ENCODE results near the gene SELENON. TPM values are rescaled to one million over a fixed set of nuclear protein-coding genes. Genes with fewer than 3 reads are reported as not detected.

Gene SELENON
- polyA plus RNA-seq, 2 of the 4 experiments (the other 2 are of a cell fraction): 16.6 to 41.1 TPM

DNA sequence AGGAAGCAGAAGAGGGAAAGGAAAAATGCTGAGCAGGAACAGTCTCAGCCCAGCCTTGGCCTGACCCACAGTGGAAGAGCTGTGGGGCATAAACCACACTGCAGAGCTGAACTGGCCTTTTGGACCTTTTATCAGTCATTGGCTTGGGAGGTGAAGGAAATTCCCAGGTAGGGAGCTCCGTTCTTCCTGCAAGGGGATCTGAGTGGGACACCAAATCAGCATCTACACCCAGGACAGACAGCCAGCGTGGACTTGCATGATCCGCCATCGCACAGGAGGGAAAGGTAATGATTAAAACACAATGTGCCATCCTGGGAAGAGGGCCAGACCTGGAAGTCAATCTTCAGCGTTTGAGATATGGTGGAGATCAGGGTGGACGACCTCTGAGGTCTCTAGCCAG lies 18.6 kb downstream of the SELENON start:
- POLR2A ChIA-PET: no interaction called here
- Histone ChIP-seq H3K27ac (peak overlapping the region; percentile 89; a peak in 4 of 6 replicates), H3K9me3 (no peaks in the 10 kb centered on the region), H3K4me2 (peak overlapping the region; percentile 83), H3K4me1 (peaks cover 13% of the 10 kb centered on the region), H3K4me3 (peak overlapping the region; percentile 81; the same call in 1 of the 3 replicates)
- 74% methylated on average over 5 of the region's 6 CpGs for WGBS (ENCODE audit: missing lambda C conversion rate)
- no peak for ATAC-seq
- CTCF ChIA-PET: interaction anchor here (1.0 to 1.7 kb wide), 2 partner anchors 76 to 180 kb away, joined by 3 to 7 read pairs; no protein-coding TSS in a partner anchor
- FAIRE-seq: no peak
- no peak for DNase-seq (ENCODE audit: low read depth in 1 of 2, low spot score in 1 of 2)
- TF ChIP-seq EHMT2 (IDR thresholded peaks at IDR 0.05; ENCODE audit: low read depth): no peak
- no peak for TF ChIP-seq ATOH8 (CRISPR knock-in tag; IDR thresholded peaks at IDR 0.05; ENCODE audit: low read depth)
- TF ChIP-seq, protein P1, sequence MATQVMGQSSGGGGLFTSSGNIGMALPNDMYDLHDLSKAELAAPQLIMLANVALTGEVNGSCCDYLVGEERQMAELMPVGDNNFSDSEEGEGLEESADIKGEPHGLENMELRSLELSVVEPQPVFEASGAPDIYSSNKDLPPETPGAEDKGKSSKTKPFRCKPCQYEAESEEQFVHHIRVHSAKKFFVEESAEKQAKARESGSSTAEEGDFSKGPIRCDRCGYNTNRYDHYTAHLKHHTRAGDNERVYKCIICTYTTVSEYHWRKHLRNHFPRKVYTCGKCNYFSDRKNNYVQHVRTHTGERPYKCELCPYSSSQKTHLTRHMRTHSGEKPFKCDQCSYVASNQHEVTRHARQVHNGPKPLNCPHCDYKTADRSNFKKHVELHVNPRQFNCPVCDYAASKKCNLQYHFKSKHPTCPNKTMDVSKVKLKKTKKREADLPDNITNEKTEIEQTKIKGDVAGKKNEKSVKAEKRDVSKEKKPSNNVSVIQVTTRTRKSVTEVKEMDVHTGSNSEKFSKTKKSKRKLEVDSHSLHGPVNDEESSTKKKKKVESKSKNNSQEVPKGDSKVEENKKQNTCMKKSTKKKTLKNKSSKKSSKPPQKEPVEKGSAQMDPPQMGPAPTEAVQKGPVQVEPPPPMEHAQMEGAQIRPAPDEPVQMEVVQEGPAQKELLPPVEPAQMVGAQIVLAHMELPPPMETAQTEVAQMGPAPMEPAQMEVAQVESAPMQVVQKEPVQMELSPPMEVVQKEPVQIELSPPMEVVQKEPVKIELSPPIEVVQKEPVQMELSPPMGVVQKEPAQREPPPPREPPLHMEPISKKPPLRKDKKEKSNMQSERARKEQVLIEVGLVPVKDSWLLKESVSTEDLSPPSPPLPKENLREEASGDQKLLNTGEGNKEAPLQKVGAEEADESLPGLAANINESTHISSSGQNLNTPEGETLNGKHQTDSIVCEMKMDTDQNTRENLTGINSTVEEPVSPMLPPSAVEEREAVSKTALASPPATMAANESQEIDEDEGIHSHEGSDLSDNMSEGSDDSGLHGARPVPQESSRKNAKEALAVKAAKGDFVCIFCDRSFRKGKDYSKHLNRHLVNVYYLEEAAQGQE (IDR thresholded peaks at IDR 0.05): no peak
- TF ChIP-seq BHLHE40 (IDR thresholded peaks at IDR 0.05; ENCODE audit: low read depth, low read length): no peak

GRCh38 chr1:25819491-25820246 lies 19.7 kb downstream of the SELENON start, which contains the start of gene MTFR1L:
MTFR1L (plus strand) TSS chr1:25819954; CDS start chr1:25823105, 3,151 bp downstream.
- Histone ChIP-seq H3K4me3 (peak within 1 kb of the TSS; percentile 81), H3K4me2 (peak within 1 kb of the TSS; percentile 83), H3K9me3 (no peaks in the 10 kb centered on the region), H3K27ac (peak within 1 kb of the TSS; percentile 89), H3K4me1 (peaks cover 13% of the 10 kb centered on the region)
- ChIA-PET CTCF (interaction anchor here (0.6 to 1.7 kb wide), 6 partner anchors 9 to 75 kb away, joined by 3 to 7 read pairs (median 4); no protein-coding TSS in a partner anchor), POLR2A (interaction anchor here (0.5 to 1.3 kb wide), 6 partner anchors 10 to 1444 kb away, joined by 3 to 4 read pairs (median 3); partner anchors contain the start of gene RSRP1)
- peak; percentile 68 to 86 for DNase-seq (ENCODE audit: low read depth in 1 of 2, low spot score in 1 of 2)
- WGBS (ENCODE audit: missing lambda C conversion rate): 6% methylated on average over 9 of the region's 64 CpGs
- no peak for FAIRE-seq
- ATAC-seq: peak; percentile 86 to 95
- TF ChIP-seq TFCP2L1 (CRISPR knock-in tag; IDR thresholded peaks at IDR 0.05): no peak
- no peak for TF ChIP-seq MAFK (IDR thresholded peaks at IDR 0.05; ENCODE audit: partially characterized antibody)
- TF ChIP-seq POLR2AphosphoS2 (conservative IDR thresholded peaks at IDR 0.05; ENCODE audit: low read length): no peak
- TF ChIP-seq, protein P2, sequence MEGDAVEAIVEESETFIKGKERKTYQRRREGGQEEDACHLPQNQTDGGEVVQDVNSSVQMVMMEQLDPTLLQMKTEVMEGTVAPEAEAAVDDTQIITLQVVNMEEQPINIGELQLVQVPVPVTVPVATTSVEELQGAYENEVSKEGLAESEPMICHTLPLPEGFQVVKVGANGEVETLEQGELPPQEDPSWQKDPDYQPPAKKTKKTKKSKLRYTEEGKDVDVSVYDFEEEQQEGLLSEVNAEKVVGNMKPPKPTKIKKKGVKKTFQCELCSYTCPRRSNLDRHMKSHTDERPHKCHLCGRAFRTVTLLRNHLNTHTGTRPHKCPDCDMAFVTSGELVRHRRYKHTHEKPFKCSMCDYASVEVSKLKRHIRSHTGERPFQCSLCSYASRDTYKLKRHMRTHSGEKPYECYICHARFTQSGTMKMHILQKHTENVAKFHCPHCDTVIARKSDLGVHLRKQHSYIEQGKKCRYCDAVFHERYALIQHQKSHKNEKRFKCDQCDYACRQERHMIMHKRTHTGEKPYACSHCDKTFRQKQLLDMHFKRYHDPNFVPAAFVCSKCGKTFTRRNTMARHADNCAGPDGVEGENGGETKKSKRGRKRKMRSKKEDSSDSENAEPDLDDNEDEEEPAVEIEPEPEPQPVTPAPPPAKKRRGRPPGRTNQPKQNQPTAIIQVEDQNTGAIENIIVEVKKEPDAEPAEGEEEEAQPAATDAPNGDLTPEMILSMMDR (IDR thresholded peaks at IDR 0.05): no peak
- TF ChIP-seq MYC (IDR thresholded peaks at IDR 0.05; ENCODE audit: borderline replicate concordance, low read length): no peak
- no peak for TF ChIP-seq JUNB (IDR thresholded peaks at IDR 0.05)
- TF ChIP-seq, protein P3, sequence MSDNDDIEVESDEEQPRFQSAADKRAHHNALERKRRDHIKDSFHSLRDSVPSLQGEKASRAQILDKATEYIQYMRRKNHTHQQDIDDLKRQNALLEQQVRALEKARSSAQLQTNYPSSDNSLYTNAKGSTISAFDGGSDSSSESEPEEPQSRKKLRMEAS (IDR thresholded peaks at IDR 0.05): peak; percentile 45
- no peak; the same call in 1 of the 2 replicates for TF ChIP-seq PHF8 (IDR thresholded peaks at IDR 0.05; ENCODE audit: borderline replicate concordance, low read depth)
- no peak for TF ChIP-seq MAZ (IDR thresholded peaks at IDR 0.05; ENCODE audit: borderline replicate concordance, low read depth, low read length)
- TF ChIP-seq JUN (IDR thresholded peaks at IDR 0.05): peak in 1 of 2 experiments; percentile 7; a peak in 1 of 5 replicates
- TF ChIP-seq RNF2 (IDR thresholded peaks at IDR 0.05; ENCODE audit: borderline replicate concordance, low read depth): no peak
- no peak for TF ChIP-seq KDM5A (IDR thresholded peaks at IDR 0.05)
- TF ChIP-seq FOXS1 (CRISPR knock-in tag; IDR thresholded peaks at IDR 0.05): no peak
- TF ChIP-seq EHMT2 (IDR thresholded peaks at IDR 0.05; ENCODE audit: low read depth): no peak
- no peak for TF ChIP-seq NFE2L2 (conservative IDR thresholded peaks at IDR 0.05; ENCODE audit: low read length)
- no peak for TF ChIP-seq SMC3 (IDR thresholded peaks at IDR 0.05)
- no peak for TF ChIP-seq EHF (CRISPR knock-in tag; IDR thresholded peaks at IDR 0.05)
- TF ChIP-seq, protein P4, sequence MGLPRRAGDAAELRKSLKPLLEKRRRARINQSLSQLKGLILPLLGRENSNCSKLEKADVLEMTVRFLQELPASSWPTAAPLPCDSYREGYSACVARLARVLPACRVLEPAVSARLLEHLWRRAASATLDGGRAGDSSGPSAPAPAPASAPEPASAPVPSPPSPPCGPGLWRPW (IDR thresholded peaks at IDR 0.05): no peak
- TF ChIP-seq GATA3 (IDR thresholded peaks at IDR 0.05; ENCODE audit: borderline replicate concordance): no peak
- no peak for TF ChIP-seq HMGXB4 (CRISPR knock-in tag; IDR thresholded peaks at IDR 0.05; ENCODE audit: borderline replicate concordance)
- TF ChIP-seq FOSB (CRISPR knock-in tag; IDR thresholded peaks at IDR 0.05): no peak
- TF ChIP-seq BCL3 (IDR thresholded peaks at IDR 0.05): peak; percentile 39; the same call in 1 of the 3 replicates
- TF ChIP-seq HOXA7 (CRISPR knock-in tag; IDR thresholded peaks at IDR 0.05): no peak
